Neural progenitor cell (in vitro differentiated cells): Measurements from ENCODE around the gene NEGR1. TPM values are rescaled to one million over a fixed set of nuclear protein-coding genes. Genes with fewer than 3 reads are reported as not detected.

Source experiments
- DNase-seq: peaks from one replicate; pipeline ENCODE4 v3.0.0-alpha.2; 2016; ENCODE audit warnings: low spot score
- H2AFZ ChIP-seq: fragments of 200-600 bp; sonication (generic); replicated peaks from 2 replicates; pipeline ENCODE4 v1.6.1; 2016; ENCODE audit warnings: antibody characterized with exemption
- H3F3A ChIP-seq: fragments of 200-600 bp; sonication (generic); 2 replicates; pipeline ENCODE4 v1.6.1; 2016; ENCODE audit warnings: antibody characterized with exemption, low read depth
- H3K27ac ChIP-seq: fragments of 200-600 bp; sonication (generic); 2 replicates; pipeline ENCODE4 v1.5.1; 2016; ENCODE audit warnings: mild to moderate bottlenecking
- H3K27me3 ChIP-seq: fragments of 200-600 bp; sonication (generic); 2 replicates; pipeline ENCODE4 v1.6.1; 2016; ENCODE audit warnings: mild to moderate bottlenecking, moderate library complexity
- H3K36me3 ChIP-seq: fragments of 200-600 bp; sonication (generic); 2 replicates; pipeline ENCODE4 v1.5.1; 2016
- H3K4me1 ChIP-seq: fragments of 200-600 bp; sonication (generic); 2 replicates; pipeline ENCODE4 v1.6.1; 2016; ENCODE audit warnings: mixed run types
- H3K4me2 ChIP-seq: fragments of 200-600 bp; sonication (generic); 2 replicates; pipeline ENCODE4 v1.6.1; 2016
- H3K4me3 ChIP-seq: fragments of 200-600 bp; sonication (generic); 2 replicates; pipeline ENCODE4 v1.5.1; 2016
- H3K79me2 ChIP-seq: fragments of 200-600 bp; sonication (generic); 2 replicates; pipeline ENCODE4 v1.6.1; 2016; ENCODE audit warnings: low read depth
- H3K9ac ChIP-seq: fragments of 200-600 bp; sonication (generic); 2 replicates; pipeline ENCODE4 v1.6.1; 2016
- H3K9me3 ChIP-seq: fragments of 200-600 bp; sonication (generic); 2 replicates; pipeline ENCODE4 v1.5.1; 2016; ENCODE audit warnings: low read depth
- H4K20me1 ChIP-seq: fragments of 200-600 bp; sonication (generic); 2 replicates; pipeline ENCODE4 v1.6.1; 2016; ENCODE audit warnings: low read depth
- H3K27ac Mint-ChIP-seq: 3 replicates; pipeline ENCODE4 v1.8.0; 2021; ENCODE audit warnings: mixed read lengths
- H3K27me3 Mint-ChIP-seq: 2 replicates; pipeline ENCODE4 v1.8.0; 2022; ENCODE audit warnings: low read depth, mild to moderate bottlenecking, inconsistent platforms, moderate library complexity, mixed read lengths; ENCODE audit not compliant: insufficient read depth
- H3K36me3 Mint-ChIP-seq: 3 replicates; pipeline ENCODE4 v1.8.0; 2021; ENCODE audit warnings: mixed read lengths
- H3K4me1 Mint-ChIP-seq: 3 replicates; pipeline ENCODE4 v1.8.0; 2021; ENCODE audit warnings: mixed read lengths
- H3K4me3 Mint-ChIP-seq: 3 replicates; pipeline ENCODE4 v1.8.0; 2021; ENCODE audit warnings: mild to moderate bottlenecking, moderate library complexity, mixed read lengths
- H3K9me3 Mint-ChIP-seq: 3 replicates; pipeline ENCODE4 v1.8.0; 2020; ENCODE audit warnings: mixed read lengths
- CTCF ChIP-seq: fragments of 200-600 bp; sonication (generic); IDR thresholded peaks from 2 replicates; pipeline ENCODE4 v1.5.1; 2017; ENCODE audit warnings: antibody characterized with exemption, mild to moderate bottlenecking
- EZH2 ChIP-seq: fragments of 200-600 bp; sonication (generic); IDR thresholded peaks from 2 replicates; pipeline ENCODE4 v1.6.1; 2017; ENCODE audit warnings: antibody characterized with exemption, mild to moderate bottlenecking, moderate library complexity
- EZH2phosphoT487 ChIP-seq: fragments of 200-600 bp; sonication (generic); IDR thresholded peaks from 2 replicates; pipeline ENCODE4 v1.6.1; 2017; ENCODE audit warnings: antibody characterized with exemption
- total RNA-seq: library from RNA; depleted of rRNA; stranded (reverse); fragments of >200 nt; gene quantifications from 2 replicates; pipeline ENCODE4 v1.2.3, GENCODE V29; 2015; ENCODE audit warnings: low replicate concordance

Gene NEGR1
- total RNA-seq, 1 donor from 2014 or later, result 0.62 TPM

- no peaks in the 10 kb centered on the region for H3K27me3 ChIP-seq
- H3K27ac ChIP-seq, result no peak overlapping the region
- Mint-ChIP-seq H3K27me3 (no peaks in the 10 kb centered on the region), H3K27ac (no peak overlapping the region), H3K36me3 (no peaks in the 10 kb centered on the region), H3K9me3 (no peaks in the 10 kb centered on the region), H3K4me3 (no peak overlapping the region), H3K4me1 (no peaks in the 10 kb centered on the region)
- no peak overlapping the region for H2AFZ ChIP-seq
- no peak overlapping the region for H3K4me2 ChIP-seq
- H3K4me1 ChIP-seq, result no peaks in the 10 kb centered on the region
- no peaks in the 10 kb centered on the region for H4K20me1 ChIP-seq
- no peaks in the 10 kb centered on the region for H3K79me2 ChIP-seq
- H3K9ac ChIP-seq, result no peak overlapping the region
- H3K4me3 ChIP-seq, result no peak overlapping the region
- DNase-seq, result no peak
- no peaks in the 10 kb centered on the region for H3F3A ChIP-seq
- no peaks in the 10 kb centered on the region for H3K9me3 ChIP-seq
- no peaks in the 10 kb centered on the region for H3K36me3 ChIP-seq
- TF ChIP-seq EZH2phosphoT487 (no peak), CTCF (no peak), EZH2 (no peak)
Measured at GRCh38 chr1:71586030-71586429, 696.3 kb downstream of the NEGR1 start.

GRCh38 chr1:71583756-71584155 lies 698.6 kb downstream of the NEGR1 start:
- Histone ChIP-seq H3K79me2 (no peaks in the 10 kb centered on the region), H3K36me3 (no peaks in the 10 kb centered on the region), H3K9ac (no peak overlapping the region), H2AFZ (no peak overlapping the region), H3K27ac (no peak overlapping the region), H3K27me3 (no peaks in the 10 kb centered on the region), H4K20me1 (no peaks in the 10 kb centered on the region), H3K9me3 (no peaks in the 10 kb centered on the region), H3K4me2 (no peak overlapping the region), H3K4me1 (no peaks in the 10 kb centered on the region), H3F3A (no peaks in the 10 kb centered on the region), H3K4me3 (no peak overlapping the region)
- H3K4me1 Mint-ChIP-seq, result no peaks in the 10 kb centered on the region
- no peaks in the 10 kb centered on the region for H3K36me3 Mint-ChIP-seq
- no peak for DNase-seq
- no peak for TF ChIP-seq CTCF
- no peak for TF ChIP-seq EZH2
- TF ChIP-seq EZH2phosphoT487, result no peak
- H3K27me3 Mint-ChIP-seq, result no peaks in the 10 kb centered on the region
- no peak overlapping the region for H3K4me3 Mint-ChIP-seq
- no peaks in the 10 kb centered on the region for H3K9me3 Mint-ChIP-seq
- H3K27ac Mint-ChIP-seq, result no peak overlapping the region

GRCh38 chr1:71582673-71583072 lies 699.7 kb downstream of the NEGR1 start:
- Histone ChIP-seq H3K4me1 (no peaks in the 10 kb centered on the region), H3K4me2 (no peak overlapping the region), H3K27me3 (no peaks in the 10 kb centered on the region), H3K4me3 (no peak overlapping the region), H3K79me2 (no peaks in the 10 kb centered on the region), H3K27ac (no peak overlapping the region), H3K9me3 (no peaks in the 10 kb centered on the region), H3K9ac (no peak overlapping the region), H4K20me1 (no peaks in the 10 kb centered on the region), H3F3A (no peaks in the 10 kb centered on the region), H3K36me3 (no peaks in the 10 kb centered on the region), H2AFZ (no peak overlapping the region)
- no peak for TF ChIP-seq CTCF
- TF ChIP-seq EZH2phosphoT487, result no peak
- no peak for TF ChIP-seq EZH2
- Mint-ChIP-seq H3K27ac (no peak overlapping the region), H3K4me1 (no peaks in the 10 kb centered on the region), H3K4me3 (no peak overlapping the region), H3K36me3 (no peaks in the 10 kb centered on the region), H3K9me3 (no peaks in the 10 kb centered on the region), H3K27me3 (no peaks in the 10 kb centered on the region)
- DNase-seq, result no peak
